NOMO-1 (cell line): ENCODE data around the gene SAP30BP.

ENCODE experiments used
- DNase-seq, 2 experiments: peaks; one replicate each; lab custom pipeline; 2025; ENCODE audit not compliant: unreplicated experiment in 2 of 2; lab: John Stamatoyannopoulos, UW

SAP30BP gene

DNA sequence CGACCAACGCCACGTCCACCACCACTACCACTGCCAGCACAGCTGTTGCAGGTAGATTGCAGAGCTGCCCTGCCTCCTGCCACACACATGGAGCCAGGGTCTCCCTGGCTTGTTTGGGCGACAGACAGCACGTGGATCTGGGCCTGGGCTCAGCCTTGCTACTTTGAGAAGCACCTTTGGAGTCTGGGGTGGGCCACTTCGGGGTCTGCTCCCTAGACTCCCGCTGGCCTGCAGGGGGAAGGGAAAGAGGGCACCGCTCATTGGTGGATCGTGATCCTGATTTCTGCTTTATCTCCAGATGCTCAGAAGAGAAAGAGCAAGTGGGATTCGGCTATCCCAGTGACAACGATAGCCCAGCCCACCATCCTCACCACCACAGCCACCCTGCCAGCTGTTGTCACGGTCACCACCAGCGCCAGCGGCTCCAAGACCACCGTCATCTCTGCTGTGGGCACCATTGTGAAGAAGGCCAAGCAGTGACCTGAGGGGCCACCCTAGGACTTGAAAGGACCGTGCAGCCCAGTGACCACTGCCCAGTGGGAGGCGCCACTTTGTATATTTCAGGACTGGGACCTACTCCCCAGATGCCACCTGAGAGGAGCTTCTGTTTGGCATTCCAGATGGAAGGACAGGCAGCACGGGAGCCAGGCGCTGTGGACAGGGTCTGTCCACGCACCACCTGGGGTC, 39.0 kb downstream of the SAP30BP start:
- DNase-seq: no peak

DNA sequence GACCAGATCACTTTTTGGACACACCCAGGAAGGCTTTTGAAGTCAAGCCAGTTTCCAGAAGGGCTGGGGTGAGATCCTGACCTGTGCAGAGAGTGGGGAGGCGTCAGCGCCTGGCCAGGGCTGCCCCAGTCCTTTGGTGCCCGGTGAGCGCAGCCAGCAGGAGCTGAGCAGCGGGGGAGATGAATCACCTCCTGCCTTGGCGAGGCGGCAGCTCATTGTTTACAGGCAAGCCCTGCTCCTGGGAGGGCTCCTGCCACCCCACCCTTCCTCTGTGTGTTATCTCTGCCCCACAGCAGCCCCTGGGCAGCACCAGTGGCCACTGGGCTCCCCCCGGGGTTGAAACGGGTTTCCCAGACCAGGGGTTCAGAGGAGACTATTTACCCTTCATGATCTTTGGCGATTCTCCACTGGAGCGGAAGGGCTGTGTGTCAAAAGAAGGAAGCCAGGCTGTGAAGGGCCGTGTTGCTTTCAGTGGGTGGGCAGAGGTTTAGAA, 40.0 kb downstream of the SAP30BP start:
- DNase-seq: no peak

DNA sequence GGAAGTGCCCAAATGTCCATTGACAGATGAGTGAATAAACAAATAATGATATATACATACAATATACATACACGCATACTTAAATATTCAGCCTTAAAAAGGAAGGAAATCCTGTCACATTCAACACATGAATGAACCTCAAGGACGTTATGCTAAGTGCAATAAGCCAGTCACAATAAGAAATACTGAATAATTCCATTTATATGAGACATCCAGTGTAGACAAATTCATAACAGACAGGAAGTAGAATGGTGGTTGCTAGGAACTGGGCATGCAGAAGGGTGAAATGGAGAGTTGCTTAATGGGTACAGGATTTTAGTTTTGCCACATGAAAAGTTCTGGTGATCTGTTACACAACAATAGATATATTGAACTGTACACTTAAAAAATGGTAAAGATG, 45.3 kb downstream of the SAP30BP start:
- no peak for DNase-seq

DNA sequence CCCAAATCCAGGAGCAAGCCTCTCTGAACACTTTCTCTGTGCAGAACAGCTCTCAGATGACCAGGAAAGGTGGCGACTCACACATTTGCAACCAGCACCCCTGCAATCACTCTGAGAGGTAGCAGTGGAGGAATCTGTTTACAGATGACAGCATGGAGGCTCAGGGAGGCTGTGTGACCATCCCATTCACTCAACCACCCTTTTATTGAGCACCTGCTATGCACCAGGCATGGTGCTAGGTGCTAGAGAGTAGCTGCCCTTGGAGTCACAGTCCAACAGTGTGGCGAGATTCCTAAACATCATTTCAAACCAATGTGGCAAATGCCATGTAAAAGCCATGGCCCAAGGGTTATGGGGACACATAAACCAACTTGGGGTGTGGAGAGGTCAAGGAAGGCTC, 52.6 kb downstream of the SAP30BP start:
- no peak for DNase-seq

DNA sequence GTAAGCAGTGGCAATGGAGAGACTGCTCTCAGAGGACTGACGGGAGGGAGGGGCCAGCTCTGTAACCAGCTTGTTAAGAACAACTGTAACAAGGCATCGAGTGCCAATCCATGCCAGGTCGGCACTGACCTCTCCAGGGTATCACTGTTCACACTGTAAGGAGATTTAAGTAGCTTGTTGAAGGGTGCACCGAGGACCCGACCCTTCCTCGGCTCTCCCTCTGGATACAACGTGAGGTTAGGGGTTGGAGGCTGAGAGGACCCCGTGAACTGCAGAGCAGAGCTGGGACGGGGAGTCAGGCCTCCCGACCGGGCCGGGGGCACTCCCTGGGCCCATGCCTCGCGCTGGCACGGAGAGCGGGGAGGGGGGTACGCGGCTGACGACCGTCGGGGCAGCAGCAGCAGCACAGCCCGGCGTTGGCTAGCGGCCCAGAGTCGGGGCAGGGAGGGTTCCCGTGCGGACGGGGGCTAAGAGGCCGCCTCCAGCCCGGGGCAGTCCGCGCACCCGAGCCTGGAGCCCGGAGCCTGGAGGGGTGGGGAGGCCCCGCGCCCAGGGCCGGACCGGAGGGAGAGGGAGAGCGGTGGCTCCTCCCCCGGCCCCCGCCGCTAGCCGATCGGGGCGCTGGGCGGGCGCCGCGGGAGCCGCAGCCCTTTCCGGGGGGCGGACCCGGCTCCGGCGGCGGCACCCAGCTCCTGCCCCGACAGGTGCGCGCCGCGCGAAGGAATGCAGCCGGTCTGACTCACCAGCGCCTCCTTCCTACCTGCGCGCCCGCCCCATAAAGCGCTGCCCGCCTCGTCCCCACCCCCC, 53.7 kb downstream of the SAP30BP start, which contains the start of gene ITGB4:
ITGB4 (plus strand) TSS at position 804 of the 807 bp plus-strand sequence. CDS start 3,245 bp downstream, outside the sequence.
- no peak for DNase-seq

DNA sequence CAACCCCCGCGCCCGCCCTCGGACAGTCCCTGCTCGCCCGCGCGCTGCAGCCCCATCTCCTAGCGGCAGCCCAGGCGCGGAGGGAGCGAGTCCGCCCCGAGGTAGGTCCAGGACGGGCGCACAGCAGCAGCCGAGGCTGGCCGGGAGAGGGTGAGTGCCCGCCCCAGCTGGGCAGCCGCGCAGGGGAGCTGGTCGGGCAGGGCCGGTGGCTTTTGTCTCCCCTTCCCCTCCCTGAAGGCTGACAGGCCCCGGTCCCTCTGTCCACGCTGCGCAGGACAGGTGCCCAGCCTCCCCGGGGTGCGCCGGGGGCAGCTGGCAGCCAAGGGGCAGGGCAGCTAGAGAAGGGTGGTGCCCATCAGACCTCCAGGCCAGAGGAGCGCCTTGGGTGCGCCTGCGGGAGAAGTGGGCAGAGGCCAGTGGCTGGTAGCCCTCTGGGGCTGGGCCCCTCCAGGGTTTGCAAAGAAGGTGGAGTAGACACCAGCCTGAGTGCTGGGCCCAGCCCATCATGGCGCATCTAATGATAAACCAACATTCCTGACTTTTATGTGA, 54.4 kb downstream of the SAP30BP start:
- no peak for DNase-seq

DNA sequence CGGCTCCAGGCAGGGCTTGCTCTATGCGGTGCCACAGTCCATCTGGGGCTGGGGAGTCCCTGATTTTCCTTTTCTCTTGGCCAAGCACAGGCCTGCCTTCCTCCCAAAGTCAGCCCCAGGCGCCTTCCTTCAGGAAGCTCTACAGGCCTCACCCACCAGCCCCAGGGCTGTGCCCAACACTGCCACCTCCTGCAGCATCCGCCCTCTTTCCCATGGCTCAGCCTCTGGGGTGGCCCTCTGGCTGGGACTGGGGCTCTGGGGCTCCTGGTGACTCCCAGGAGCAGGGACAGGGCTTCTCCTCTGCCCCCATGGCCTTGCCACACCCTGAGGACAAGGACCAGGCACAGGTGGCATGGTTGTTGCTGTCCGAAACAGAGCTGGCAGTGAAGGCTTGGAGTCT, 54.9 kb downstream of the SAP30BP start:
- DNase-seq: no peak

DNA sequence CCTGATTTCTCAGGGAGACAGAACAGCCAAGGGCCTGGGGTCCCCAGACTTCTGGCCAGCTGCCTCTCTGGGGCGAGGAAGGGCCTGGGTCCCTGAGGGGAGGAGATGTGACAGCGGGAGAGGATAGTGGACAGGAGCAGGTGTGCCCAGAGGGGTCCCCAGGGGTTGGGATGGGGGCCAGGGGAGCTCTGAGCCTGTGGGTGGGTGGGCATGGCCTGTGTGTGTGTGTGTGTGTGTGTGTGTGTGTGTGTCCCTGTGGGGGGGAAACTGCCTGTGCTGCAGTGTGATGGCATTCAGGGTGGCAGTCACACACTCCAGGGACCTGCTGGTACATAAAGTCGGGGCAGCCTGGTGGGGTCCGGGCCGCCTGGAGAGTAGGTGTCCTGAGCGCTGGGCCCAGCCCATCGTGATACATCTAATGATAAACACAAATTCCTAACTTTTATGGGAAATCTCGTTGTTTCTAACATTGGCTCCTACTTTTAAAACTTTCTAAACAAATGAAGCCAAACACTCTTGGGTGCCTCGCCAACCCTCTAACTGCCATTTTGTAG, 55.5 kb downstream of the SAP30BP start:
- DNase-seq: no peak

DNA sequence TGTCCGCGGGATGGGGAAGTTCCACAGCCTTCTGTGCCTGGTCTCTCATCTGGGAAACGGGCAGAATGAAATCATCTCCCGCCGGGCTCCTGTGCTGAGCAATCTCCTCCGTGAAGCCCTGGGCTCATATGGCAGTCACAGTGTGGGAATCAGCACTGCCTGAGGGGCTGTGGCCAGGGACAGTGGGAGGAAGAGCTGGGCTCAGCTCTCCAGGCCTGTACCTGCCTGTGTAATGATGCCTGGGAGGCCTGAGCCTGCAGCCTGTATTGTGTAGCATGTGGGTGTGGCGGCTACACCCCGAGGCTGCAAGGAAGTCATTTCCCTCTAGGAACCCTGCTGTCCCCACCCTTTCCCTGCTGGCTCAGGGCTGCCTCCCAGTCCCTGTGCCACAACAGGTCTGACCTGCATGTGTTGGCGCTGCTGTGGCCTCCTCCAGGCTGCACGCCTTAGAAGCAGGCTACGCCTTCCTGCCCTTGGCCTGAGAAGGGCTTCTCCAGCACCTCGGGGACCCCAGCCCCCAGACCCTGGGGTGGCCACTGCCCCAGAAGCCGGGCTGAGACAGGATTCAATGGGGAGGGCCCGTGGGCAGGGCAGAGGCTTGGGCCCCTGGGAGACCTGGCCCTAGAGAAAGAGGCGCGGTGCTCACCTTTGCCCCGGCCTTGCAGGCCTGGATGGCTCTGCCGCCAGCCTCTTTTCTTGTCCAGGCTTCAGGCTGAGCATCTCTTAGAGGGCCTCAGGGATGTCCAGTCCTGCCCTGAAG, 56.2 kb downstream of the SAP30BP start:
- DNase-seq: no peak

DNA sequence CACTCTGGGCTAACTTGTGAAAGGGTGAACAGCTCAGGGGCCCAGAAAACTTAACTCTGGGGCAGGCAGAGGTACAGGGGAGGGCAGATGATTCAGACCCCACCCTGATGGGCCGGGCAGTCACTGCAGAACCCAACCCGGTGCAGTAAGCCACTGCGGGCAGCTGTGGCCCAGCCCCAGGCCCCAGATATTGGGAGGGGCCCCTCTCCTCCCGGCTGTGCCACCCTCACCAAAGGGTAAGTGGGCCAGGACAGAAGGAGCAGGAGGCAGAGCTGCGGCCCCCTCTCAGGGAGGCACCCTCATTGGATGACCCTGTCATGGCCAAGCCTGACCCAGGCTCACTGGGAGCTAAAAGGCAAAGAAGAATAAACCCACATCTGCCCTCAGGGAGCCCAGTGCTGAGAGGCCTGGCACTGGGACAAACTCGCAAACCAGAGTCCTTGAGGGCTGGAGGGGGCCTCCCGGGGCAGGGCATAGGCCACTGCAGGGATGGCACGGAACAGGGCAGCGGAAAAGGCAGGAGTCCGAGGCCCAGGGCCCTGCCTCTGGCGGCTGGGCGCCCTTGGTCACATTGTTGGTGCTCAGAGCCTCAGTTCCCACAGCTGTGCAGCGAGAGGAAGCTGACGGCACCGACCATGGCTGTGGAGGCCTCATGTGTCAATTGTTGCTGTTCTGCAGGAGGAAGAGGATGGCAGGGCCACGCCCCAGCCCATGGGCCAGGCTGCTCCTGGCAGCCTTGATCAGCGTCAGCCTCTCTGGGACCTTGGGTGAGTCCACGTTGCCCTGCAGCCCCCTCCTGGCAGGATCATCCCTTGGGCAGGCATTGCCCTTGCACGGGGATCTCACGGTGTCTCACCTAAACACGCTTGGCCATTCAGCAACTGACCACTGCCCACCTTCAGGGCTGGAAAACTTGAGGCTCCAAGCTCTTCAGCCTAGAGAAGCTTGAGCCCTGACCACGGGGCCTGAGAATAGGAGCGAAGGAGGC, 57.2 kb downstream of the SAP30BP start:
- no peak for DNase-seq

DNA sequence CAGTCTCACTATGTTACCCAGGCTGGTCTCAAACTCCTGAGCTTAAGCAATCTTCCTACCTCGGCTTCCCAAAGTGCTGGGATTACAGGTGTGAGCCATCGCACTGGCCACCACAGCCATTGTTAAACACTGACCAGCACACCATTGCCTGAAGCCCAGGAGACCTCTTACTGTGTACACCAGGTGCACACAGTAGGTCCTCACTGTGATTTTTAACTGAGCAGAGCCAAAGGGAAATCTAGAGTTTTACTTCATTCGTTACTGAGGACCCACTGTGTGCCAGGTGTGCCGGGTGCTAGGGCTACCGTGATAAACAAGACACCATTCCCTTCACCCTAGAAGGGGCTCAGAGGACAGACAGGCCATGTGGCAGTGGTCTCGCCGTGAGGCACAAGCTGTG, 58.4 kb downstream of the SAP30BP start:
- DNase-seq: no peak

DNA sequence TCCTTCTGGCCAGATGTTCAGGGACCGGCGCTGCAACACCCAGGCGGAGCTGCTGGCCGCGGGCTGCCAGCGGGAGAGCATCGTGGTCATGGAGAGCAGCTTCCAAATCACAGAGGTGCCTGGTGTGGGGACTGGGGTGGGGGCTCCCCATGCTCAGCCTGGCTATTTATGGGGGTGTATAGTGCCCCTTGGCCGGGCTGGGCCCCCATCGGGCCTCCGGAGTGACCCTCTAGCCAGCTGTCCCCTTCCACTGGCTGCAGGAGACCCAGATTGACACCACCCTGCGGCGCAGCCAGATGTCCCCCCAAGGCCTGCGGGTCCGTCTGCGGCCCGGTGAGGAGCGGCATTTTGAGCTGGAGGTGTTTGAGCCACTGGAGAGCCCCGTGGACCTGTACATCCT, 60.3 kb downstream of the SAP30BP start:
- DNase-seq: no peak

DNA sequence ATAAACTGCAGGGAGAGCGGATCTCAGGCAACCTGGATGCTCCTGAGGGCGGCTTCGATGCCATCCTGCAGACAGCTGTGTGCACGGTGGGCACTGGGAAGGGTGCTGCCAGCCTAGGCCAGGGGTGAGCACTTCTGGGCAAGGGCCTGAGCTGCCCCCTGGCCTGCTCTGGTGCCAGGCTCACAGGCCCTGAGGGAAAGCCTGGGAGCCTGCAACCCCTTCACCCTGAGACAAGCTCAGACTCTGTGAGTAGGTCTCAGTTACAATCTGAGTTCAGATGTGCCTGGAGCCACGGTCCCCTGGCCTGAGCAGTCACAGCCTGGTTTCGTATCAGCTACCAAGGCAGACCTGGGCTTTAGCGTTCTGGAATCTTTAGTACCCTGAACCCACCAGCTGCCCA, 62.2 kb downstream of the SAP30BP start:
- DNase-seq: no peak

DNA sequence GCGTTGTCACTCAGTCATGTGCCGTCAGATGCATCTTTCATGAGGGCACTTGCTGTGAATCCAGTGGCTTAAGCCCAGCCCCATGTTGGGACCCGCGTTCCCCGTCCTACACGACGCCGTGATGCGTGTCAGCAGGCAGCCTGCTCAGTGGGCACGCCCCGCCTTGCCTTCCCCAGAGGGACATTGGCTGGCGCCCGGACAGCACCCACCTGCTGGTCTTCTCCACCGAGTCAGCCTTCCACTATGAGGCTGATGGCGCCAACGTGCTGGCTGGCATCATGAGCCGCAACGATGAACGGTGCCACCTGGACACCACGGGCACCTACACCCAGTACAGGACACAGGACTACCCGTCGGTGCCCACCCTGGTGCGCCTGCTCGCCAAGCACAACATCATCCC, 62.9 kb downstream of the SAP30BP start:
- no peak for DNase-seq

DNA sequence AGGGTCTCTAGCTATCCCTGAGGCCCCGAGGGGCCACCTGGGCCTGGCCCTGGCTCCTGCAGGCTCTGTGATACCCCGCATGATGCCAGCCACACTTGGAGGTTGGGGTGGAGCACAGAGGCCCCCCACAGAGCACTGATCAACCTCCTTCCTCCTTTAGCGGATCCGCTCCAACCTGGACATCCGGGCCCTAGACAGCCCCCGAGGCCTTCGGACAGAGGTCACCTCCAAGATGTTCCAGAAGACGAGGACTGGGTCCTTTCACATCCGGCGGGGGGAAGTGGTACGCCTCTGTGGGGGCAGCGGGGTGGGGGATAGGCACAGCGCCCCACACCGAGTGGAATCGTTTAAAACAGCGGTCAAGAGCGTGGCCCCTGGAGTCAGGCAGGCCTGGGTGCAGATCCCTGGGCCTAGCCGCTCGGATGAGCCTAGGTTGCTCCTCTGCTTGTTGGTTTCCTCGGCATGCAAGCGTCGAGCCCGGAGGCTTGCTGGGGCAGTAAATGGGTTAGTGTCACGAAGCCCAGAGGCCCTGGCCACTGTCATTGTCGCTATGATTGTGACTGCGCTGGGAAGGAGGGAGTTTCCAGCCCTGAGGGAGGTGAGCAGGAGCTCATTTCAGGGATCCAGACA, 64.1 kb downstream of the SAP30BP start:
- DNase-seq: no peak

DNA sequence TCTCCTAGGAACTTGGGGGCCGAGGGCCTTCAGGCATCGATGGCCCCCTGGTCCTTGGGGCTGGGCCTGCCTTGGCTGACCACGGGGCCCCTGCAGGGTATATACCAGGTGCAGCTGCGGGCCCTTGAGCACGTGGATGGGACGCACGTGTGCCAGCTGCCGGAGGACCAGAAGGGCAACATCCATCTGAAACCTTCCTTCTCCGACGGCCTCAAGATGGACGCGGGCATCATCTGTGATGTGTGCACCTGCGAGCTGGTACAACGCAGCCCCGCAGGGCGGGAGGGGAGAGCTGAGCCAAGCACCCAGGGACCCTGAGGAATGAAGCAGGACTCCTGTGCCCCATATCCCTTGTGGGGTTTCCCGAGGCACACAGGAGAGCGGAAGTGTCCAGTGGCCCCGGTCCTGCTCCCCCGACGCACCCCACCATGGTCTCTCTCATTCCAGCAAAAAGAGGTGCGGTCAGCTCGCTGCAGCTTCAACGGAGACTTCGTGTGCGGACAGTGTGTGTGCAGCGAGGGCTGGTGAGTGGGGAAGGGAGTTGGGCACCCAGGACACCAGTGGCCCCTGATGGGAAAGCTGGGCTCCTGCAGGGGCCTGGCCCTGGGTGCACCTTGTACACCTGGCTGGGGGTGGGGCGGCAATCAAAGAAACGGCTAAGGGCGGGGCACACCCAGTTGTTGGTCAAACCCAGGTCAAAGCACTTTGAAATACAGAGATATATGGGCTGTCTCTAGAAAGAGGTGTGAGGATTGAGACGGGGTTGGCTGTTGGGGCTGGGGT, 64.8 kb downstream of the SAP30BP start:
- no peak for DNase-seq

DNA sequence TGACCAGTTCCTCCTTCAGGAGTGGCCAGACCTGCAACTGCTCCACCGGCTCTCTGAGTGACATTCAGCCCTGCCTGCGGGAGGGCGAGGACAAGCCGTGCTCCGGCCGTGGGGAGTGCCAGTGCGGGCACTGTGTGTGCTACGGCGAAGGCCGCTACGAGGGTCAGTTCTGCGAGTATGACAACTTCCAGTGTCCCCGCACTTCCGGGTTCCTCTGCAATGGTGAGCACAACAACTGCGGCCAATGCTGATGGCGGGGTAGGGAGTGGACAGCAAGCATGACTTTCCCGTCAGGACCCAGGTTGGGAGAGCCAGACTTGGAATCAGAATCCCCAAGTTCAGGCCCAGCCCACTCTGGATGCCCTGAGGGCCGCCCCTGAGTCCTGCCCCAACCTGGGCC, 66.3 kb downstream of the SAP30BP start:
- DNase-seq: no peak

DNA sequence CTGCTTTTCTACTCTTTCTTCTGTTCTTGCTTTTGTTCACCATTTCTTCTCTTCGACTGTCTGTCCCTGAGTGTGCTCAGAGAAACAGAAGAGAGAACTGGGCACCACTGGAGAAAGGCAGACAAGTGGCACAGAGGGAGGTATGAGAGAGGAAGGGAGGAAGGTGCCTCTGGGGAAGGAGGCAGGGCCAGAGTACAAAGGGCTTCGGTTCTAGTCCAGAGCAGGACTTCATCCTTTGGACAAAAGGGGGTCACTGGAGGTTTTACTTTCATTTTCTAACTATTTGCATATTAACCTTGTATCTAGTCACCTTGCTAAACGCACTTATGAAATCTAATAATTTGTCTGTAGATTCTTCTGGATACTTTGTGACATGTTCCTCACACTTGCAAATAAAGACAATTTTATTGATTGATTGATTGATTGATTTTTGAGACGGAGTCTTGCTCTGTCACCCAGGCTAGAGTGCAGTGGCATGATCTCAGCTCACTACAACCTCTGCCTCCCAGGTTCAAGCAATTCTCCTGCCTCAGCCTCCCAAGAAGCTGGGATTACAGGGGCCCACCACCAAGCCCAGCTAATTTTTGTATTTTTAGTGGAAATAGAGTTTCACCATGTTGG, 67.6 kb downstream of the SAP30BP start:
- no peak for DNase-seq
